22Rv1 (cell line): Measurements from ENCODE around the gene SLC16A1.

Experiments used
- CTCF ChIP-seq: fragments of 450-650 bp; IDR thresholded peaks from 2 replicates; pipeline ENCODE4 v1.5.1; 2017; ENCODE audit warnings: mild to moderate bottlenecking
- ZFX ChIP-seq: fragments of 450-650 bp; IDR thresholded peaks from 2 replicates; pipeline ENCODE4 v1.6.1; 2017; ENCODE audit warnings: antibody characterized with exemption, borderline replicate concordance

- TF ChIP-seq CTCF = no peak
- TF ChIP-seq ZFX = no peak
Observed at GRCh38 chr1:112889052-112889768, 66.8 kb downstream of the SLC16A1 start.
